DND-41 (cell line): ENCODE data around the gene UBC.

Experiments
- ATAC-seq: fragments of 200-7000 bp; cut with Tn5 transposase; 3 replicates; pipeline ENCODE4 v1.9.1; 2021; ENCODE audit warnings: low read depth; ENCODE audit not compliant: insufficient read depth
- DNase-seq: peaks from one replicate; pipeline ENCODE4 v3.0.0-alpha.2; 2020
- H2AFZ ChIP-seq: 2 replicates; pipeline ENCODE4 v1.6.0; 2012; ENCODE audit warnings: low read depth, low read length
- H3K27ac ChIP-seq: 2 replicates; pipeline ENCODE4 v1.5.1; 2012; ENCODE audit warnings: low read length, inconsistent platforms
- H3K27me3 ChIP-seq: fragments of 200-600 bp; sonication (generic); 2 replicates; pipeline ENCODE4 v1.6.0; 2012; ENCODE audit warnings: low read length, mild to moderate bottlenecking, inconsistent platforms; ENCODE audit not compliant: insufficient read depth, poor library complexity
- H3K36me3 ChIP-seq: 2 replicates; pipeline ENCODE4 v1.5.1; 2012; ENCODE audit warnings: low read length, inconsistent platforms; ENCODE audit not compliant: insufficient read depth
- H3K4me1 ChIP-seq: 2 replicates; pipeline ENCODE4 v1.5.1; 2012; ENCODE audit warnings: mild to moderate bottlenecking, low read length; ENCODE audit not compliant: insufficient read depth
- H3K4me2 ChIP-seq: 2 replicates; pipeline ENCODE4 v1.6.0; 2012; ENCODE audit warnings: mild to moderate bottlenecking, moderate library complexity, low read length, inconsistent platforms; ENCODE audit not compliant: insufficient read depth
- H3K4me3 ChIP-seq, 2 experiments: fragments of 200-600 bp in 1 of 2; shearing (Covaris generic) in 1 of 2; 2 replicates each; pipeline ENCODE4 v1.5.1; 2012 to 2016; ENCODE audit warnings: inconsistent platforms in 2 of 2, low read length in 2 of 2, mild to moderate bottlenecking in 2 of 2, low read depth in 1 of 2, moderate library complexity in 1 of 2
- H3K79me2 ChIP-seq: 2 replicates; pipeline ENCODE4 v1.6.0; 2012; ENCODE audit warnings: low read length, inconsistent platforms; ENCODE audit not compliant: insufficient read depth
- H3K9ac ChIP-seq: 2 replicates; pipeline ENCODE4 v1.6.0; 2012; ENCODE audit warnings: low read depth, mild to moderate bottlenecking, inconsistent platforms, low read length, moderate library complexity
- H3K9me3 ChIP-seq: 2 replicates; pipeline ENCODE4 v1.5.1; 2012; ENCODE audit warnings: low read length, moderate library complexity, mild to moderate bottlenecking, inconsistent platforms; ENCODE audit not compliant: insufficient read depth, severe bottlenecking
- H4K20me1 ChIP-seq: 2 replicates; pipeline ENCODE4 v1.6.0; 2012; ENCODE audit warnings: low read length; ENCODE audit not compliant: insufficient read depth
- CTCF ChIP-seq: IDR thresholded peaks from 2 replicates; pipeline ENCODE4 v1.5.1; 2012; ENCODE audit warnings: borderline replicate concordance, low read length, moderate library complexity, mild to moderate bottlenecking; ENCODE audit not compliant: poor library complexity, severe bottlenecking; ENCODE audit errors: extremely low read depth
- EZH2 ChIP-seq: IDR thresholded peaks from 3 replicates; pipeline ENCODE4 v1.6.1; 2012; ENCODE audit warnings: borderline replicate concordance, low read depth, mild to moderate bottlenecking, moderate library complexity, low read length, inconsistent platforms; ENCODE audit not compliant: severe bottlenecking

Gene UBC

GRCh38 chr12:124940393-124941169 is 26.1 kb upstream of the UBC start:
- no peak for TF ChIP-seq EZH2
- peak; percentile 98 for TF ChIP-seq CTCF
- Histone ChIP-seq H3K4me1 (peaks cover 46% of the 10 kb centered on the region), H3K36me3 (peaks cover 12% of the 10 kb centered on the region; the same call in 1 of the 2 replicates), H3K27ac (peak overlapping the region; percentile 76), H3K79me2 (no peaks in the 10 kb centered on the region), H3K9me3 (no peaks in the 10 kb centered on the region), H3K27me3 (no peaks in the 10 kb centered on the region), H2AFZ (peak overlapping the region; percentile 89), H3K9ac (peak overlapping the region; percentile 62), H3K4me3 (peak overlapping the region in 1 of 2 experiments; percentile 54; a peak in 3 of 4 replicates), H3K4me2 (peak overlapping the region; percentile 73), H4K20me1 (no peaks in the 10 kb centered on the region)
- ATAC-seq (peak; percentile 63), DNase-seq (peak; percentile 91)

- H3K4me1 ChIP-seq: peaks cover 46% of the 10 kb centered on the region
- no peaks in the 10 kb centered on the region for H4K20me1 ChIP-seq
- peak overlapping the region; percentile 15 to 54; a peak in 3 of 4 replicates for H3K4me3 ChIP-seq
- H3K27ac ChIP-seq: peak overlapping the region; percentile 76
- ATAC-seq (no peak; the same call in 1 of the 3 replicates), DNase-seq (no peak)
- no peak for TF ChIP-seq EZH2
- no peak for TF ChIP-seq CTCF
- H3K9ac ChIP-seq: peak overlapping the region; percentile 62
- H3K36me3 ChIP-seq: peaks cover 8% of the 10 kb centered on the region; the same call in 1 of the 2 replicates
- peak overlapping the region; percentile 89 for H2AFZ ChIP-seq
- H3K27me3 ChIP-seq: no peaks in the 10 kb centered on the region
- H3K9me3 ChIP-seq: no peaks in the 10 kb centered on the region
- H3K4me2 ChIP-seq: peak overlapping the region; percentile 73
- H3K79me2 ChIP-seq: no peaks in the 10 kb centered on the region
These were observed 25.6 kb upstream of the UBC start for GRCh38 chr12:124940143-124940392.

GRCh38 chr12:124939421-124940142 is 25.1 kb upstream of the UBC start:
- H3K36me3 ChIP-seq: peaks cover 8% of the 10 kb centered on the region; the same call in 1 of the 2 replicates
- ATAC-seq (peak; percentile 72), DNase-seq (peak; percentile 89)
- H2AFZ ChIP-seq: peak overlapping the region; percentile 89
- no peaks in the 10 kb centered on the region for H3K27me3 ChIP-seq
- no peaks in the 10 kb centered on the region for H3K9me3 ChIP-seq
- H4K20me1 ChIP-seq: no peaks in the 10 kb centered on the region
- peak overlapping the region; percentile 15 to 54; a peak in 3 of 4 replicates for H3K4me3 ChIP-seq
- peaks cover 46% of the 10 kb centered on the region for H3K4me1 ChIP-seq
- peak overlapping the region; percentile 62 for H3K9ac ChIP-seq
- H3K27ac ChIP-seq: peak overlapping the region; percentile 76
- H3K79me2 ChIP-seq: no peaks in the 10 kb centered on the region
- H3K4me2 ChIP-seq: peak overlapping the region; percentile 73
- TF ChIP-seq CTCF: no peak
- no peak for TF ChIP-seq EZH2
